Stimulated activated CD4-positive, alpha-beta T cell treated with anti-CD3 and anti-CD28 coated beads, Interleukin-12 subunit alpha, Interleukin-12 subunit beta, amount 100 ng/mL, for 24 hours (primary cell): ENCODE data around the gene VPS13D.

Experiments
- DNase-seq, 2 experiments: peaks; one replicate each; pipeline ENCODE4 v3.0.0-alpha.2; 2020; ENCODE audit warnings: low read depth in 2 of 2

Gene VPS13D

DNA sequence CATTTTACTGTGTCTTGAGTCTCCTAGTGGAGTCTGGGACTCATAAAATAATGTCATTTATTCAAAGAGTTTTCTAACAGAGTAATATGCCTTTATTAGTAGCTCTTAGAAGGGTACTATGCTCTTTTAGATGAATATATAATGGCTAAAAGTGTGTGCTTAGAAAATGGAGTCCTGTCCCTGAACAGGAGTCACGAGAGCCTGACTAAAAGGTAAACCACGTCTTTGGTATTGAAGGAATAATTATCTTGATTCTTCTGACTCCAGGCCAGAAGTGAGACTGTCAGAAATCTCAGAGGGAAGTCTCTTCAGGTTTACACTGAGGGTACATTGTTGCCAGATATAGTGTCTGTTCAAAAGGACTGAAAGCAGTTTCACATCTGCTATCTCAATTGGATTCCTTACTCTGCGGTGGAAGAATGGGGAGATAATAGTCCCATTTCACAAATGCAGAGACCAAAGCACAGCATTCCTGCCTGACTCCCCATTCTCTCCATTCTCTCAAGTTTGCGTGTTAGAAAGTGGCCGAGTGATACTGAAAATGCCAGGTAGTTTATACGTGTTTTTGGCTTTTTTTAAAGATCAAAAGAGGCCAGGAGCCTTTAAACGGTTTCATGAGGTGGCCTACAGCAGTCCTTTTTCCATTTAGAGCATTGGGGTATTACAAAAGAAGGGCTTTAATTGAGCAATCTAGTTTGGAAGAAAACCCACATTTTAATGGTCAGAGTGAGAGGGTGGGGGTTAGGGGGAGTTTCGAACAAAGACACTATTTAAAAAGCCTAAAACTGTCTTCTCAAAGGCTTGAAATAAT, 176.6 kb downstream of the VPS13D start:
- DNase-seq: no peak

- no peak for DNase-seq
These were observed 177.5 kb downstream of the VPS13D start for GRCh38 chr1:12407050-12407961.

- no peak for DNase-seq
These were observed 178.2 kb downstream of the VPS13D start for GRCh38 chr1:12407962-12408454.

- DNase-seq: no peak
These were observed 178.8 kb downstream of the VPS13D start for GRCh38 chr1:12408662-12409061.

DNA sequence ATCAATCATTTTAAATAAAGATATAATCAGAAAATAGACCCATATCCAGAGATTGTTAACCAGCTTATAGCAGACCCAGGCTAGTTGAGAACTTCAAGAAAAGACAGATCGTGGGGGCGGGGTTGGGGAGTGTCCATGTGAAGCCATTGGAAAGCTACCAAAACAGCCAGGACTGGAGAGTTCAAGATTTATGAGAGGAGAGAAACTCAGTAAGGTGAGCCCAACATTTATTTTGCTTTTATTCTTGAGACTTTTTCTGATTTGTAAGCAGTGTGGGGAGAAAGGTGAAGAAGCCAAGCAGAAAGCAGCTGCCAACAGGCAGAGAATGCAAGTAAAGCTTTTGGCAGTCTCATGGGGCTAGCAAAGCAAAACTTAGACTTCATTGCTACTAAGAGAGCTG, 179.9 kb downstream of the VPS13D start:
- DNase-seq: no peak

DNA sequence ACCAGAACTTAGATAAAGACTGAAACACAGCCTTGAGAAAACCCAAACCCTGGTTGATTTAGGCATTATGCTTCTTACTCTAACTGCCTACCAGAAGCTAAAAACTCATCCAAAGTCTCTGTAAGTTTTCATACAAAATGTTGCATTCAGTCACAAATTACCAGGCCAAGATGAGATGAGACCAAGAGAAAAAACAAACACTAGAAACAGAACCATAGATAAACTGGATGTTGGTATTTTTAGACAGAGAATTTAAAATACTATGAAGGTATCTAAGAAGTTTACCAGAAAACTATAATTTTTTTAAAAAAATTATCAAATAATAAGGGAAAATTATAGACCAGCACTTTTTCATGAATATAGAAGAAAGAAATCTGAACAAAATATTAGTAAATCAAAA, 180.5 kb downstream of the VPS13D start:
- DNase-seq: no peak

DNA sequence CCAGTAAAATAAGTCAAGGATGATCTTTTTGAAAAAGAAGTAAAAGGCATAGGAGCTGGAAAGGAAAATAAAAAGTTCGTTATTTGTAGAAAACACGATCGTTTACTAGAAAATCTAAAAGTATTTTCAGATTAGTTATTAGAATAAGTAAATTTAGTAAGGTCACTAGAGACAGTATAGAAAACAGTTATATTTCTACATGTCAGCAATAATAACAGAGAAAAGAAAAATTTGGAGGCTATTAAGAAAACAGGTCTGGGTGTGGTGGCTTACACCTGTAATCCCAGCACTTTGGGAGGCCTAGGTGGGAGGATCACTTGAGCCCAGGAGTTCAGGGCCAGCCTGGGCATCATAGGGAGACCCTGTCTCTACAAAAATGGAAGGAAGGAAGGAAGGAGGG, 181.3 kb downstream of the VPS13D start:
- no peak for DNase-seq

GRCh38 chr1:12411747-12412146, 181.9 kb downstream of the VPS13D start:
- DNase-seq: no peak

GRCh38 chr1:12412439-12412838, 182.6 kb downstream of the VPS13D start:
- DNase-seq: no peak

DNA sequence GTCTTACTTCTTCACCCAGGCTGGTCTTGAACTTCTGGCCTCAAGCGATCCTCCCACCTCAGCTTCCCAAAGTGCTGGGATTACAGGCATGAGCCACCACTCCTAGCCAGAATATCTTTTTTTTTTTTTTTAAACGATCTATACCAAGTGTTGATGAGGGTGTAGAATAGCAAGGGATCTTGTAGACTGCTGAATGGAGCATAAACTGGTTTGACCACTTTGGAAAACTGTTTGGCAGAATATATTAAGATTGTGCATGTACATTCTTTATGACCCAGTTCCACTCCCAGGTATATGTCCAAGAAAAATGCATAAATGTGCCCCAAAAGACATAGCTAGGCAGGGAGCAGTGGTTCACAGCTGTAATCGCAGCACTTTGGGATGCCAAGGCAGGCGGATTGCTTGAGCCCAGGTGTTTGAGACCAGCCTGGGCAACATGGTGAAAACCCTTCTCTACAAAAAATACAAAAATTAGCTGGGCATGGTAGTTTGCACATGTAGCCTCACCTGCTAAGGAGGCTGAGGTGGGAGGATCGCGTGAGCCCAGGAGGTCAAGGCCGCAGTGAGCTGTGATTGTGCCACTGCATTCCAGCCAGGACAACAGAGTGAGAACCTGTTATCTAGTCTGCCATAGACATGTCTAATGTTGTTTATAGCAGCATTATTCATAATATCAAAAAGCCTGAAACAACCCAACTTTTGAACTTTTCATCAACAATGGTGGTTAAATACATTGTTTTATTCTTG, 184.0 kb downstream of the VPS13D start:
- no peak for DNase-seq

- no peak for DNase-seq
These were observed 184.7 kb downstream of the VPS13D start for GRCh38 chr1:12414444-12415018.

GRCh38 chr1:12415038-12415466, 185.2 kb downstream of the VPS13D start:
- no peak for DNase-seq

DNA sequence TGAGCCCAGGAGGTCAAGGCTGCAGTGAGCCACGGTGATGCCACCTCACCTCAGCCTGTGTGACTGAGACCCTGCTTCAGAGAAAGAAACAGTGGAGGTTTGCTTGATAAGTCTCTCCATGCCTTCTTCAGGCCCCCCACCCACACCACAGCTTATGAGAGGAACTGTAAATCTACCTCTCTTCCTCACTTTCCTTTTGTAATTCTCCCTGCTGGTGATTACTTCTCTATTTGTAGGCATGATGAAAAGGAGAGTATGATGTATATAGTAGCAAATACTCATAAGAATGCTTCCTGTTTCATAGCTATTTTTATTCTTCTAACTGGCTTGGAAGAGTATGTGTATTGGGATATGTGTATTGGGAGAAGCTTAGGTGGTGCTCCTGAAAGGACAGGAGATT, 186.3 kb downstream of the VPS13D start:
- DNase-seq: no peak

DNA sequence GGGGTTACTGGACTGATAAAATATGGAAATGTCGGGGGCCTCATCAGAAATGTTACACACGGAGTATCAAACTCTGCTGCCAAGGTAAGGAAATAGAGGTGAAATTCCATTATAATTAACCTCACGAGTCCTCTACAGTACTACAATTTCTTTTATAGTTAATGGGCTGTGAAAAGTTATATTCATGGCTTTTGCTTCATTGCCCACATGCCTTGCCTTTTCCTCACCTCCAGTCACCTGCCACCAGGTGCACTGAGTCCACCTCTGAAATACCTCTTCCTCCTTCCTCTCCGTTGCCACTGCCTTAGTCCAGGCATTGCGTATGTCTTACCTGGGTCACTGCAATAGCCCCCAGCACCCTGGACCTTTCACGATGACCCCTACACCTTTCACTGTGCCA, 186.9 kb downstream of the VPS13D start:
- no peak for DNase-seq

DNA sequence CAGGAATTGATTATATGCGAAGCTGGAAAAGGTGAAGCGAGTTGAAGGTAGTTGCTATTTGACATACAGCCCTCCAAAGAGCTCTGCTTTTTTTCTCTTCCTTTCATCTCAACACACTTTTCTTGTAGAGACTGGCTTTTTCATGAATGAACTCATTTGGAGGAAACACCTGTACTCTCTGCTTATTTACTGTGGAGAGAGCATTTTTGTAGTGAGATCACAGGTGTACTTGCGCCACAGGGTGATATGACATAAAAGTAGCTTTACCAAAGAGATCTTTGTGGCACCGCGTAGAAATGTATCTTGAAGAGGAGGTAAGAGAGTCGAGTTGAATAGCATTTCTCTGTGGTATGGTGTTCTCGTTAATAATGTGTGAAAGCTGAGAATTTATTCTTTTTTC, 187.6 kb downstream of the VPS13D start:
- no peak for DNase-seq

- no peak for DNase-seq
These were observed 190.3 kb downstream of the VPS13D start for GRCh38 chr1:12420171-12420570.

DNA sequence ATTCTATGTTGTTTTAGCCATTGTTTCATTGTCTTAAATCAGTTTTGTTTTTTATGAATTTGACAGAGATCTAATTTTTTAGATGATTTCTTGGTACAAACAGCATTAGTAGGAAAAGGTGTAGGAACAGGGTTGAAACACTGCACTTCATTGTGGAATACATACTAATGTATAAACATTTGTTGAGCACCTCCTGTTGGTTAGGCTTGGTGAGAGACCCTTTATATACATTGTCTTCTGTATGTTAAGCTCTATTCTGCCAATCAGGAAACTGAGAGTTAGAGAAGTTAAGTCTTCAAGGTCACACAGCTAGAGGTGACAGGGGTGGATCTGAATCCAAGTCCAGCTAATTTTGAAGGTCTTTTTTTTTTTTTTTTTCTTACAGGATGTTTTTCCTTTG, 192.7 kb downstream of the VPS13D start:
- DNase-seq: no peak

DNA sequence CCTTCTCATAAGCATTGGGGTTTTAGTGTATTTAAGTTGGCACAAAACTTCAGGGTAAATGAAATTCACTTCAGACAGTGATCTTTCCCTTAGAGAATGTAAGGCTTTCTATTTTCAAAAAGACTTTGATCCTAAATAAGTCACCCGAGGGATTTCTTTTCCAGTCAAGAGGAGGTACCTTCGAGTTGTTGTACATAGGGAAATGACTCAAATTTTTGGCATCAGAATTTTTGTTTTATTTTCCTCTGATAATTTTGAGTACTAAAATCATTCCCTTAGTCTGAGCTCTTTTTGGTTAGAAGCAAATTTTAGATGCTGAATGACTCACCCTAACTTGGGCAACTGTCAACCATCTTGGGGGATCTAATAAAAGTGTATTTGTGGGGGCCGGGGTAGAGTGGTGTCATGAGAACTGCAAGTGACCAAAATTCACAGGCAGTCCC, 194.3 kb downstream of the VPS13D start:
- no peak for DNase-seq

GRCh38 chr1:12424793-12425192, 195.0 kb downstream of the VPS13D start:
- no peak for DNase-seq

- DNase-seq: no peak
These were observed 196.2 kb downstream of the VPS13D start for GRCh38 chr1:12426030-12426429.

DNA sequence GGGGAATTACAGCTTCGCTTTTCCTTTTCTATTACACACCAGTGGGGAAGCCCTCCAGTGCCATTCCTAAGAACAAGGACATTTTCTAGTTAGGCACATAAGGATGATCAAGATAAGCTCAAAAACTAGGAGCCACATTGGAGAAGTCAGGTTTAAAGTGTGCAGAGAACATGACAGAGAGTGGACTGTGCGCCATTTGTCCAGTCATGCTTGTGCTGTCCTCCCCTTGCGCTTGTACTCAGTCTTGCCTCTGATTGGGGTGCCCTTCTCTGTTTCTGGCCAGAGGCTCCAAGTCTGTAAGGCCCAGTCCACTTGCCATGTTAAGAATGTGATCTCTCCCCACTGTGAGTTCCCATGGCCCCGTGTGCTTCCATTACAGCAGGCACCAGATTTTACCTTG, 198.5 kb downstream of the VPS13D start:
- no peak for DNase-seq

DNA sequence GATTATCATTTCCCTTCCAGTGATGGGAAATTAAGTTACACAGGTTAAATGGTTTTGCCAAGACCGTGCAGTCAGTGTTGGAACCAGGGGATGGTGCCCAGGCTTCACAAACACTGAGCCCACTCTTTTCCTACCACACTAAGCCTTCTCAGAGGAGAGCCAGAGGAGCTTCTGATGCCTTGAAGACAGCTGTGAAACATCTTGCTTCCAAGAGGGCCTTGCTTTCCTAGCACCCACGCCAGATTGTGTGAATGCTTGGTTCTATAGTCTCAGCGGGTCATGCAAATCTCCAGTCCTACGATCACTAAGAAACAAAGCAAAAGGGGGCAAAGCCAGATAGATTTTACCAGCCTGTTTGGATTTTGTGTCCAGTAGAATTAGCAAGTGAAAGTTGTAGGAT, 200.7 kb downstream of the VPS13D start:
- DNase-seq: no peak
